Suprapubic skin (tissue), 4 donors: ENCODE results near the gene MARCHF10. TPM values are rescaled to one million over a fixed set of nuclear protein-coding genes. Genes with fewer than 3 reads are reported as not detected.
A peak's percentile ranks its signal among the peaks of the same experiment; 100 is the strongest.

Experiments
- DNase-seq, 2 donors: peaks; one replicate each; pipeline ENCODE4 v3.0.0-alpha.2; 2019; ENCODE audit warnings: low spot score in 2 of 2
- H3K27ac ChIP-seq: fragments of 200-600 bp; sonication (generic); one replicate; pipeline ENCODE4 v1.5.1; 2019
- H3K27me3 ChIP-seq: fragments of 200-600 bp; sonication (generic); one replicate; pipeline ENCODE4 v1.5.1; 2019
- H3K36me3 ChIP-seq: fragments of 200-600 bp; sonication (generic); one replicate; pipeline ENCODE4 v1.5.1; 2019
- H3K4me1 ChIP-seq: fragments of 200-600 bp; sonication (generic); one replicate; pipeline ENCODE4 v1.5.1; 2019
- H3K4me3 ChIP-seq: fragments of 200-600 bp; sonication (generic); one replicate; pipeline ENCODE4 v1.5.1; 2019; ENCODE audit warnings: mild to moderate bottlenecking
- H3K9me3 ChIP-seq: fragments of 200-600 bp; sonication (generic); one replicate; pipeline ENCODE4 v1.5.1; 2019
- CTCF ChIP-seq, 2 donors: fragments of 200-600 bp in 1 of 2; fragments of 450-650 bp in 1 of 2; sonication (generic) in 1 of 2; IDR thresholded peaks; one replicate each; pipeline ENCODE4 v1.5.1; 2016 to 2019; ENCODE audit warnings: antibody characterized with exemption in 2 of 2, mild to moderate bottlenecking in 1 of 2, moderate library complexity in 1 of 2
- EP300 ChIP-seq: sonication (generic); formaldehyde crosslinking; IDR thresholded peaks from one replicate; pipeline ENCODE4 v1.6.1; 2017; ENCODE audit warnings: antibody characterized with exemption
- POLR2A ChIP-seq, 2 donors: fragments of 450-650 bp; IDR thresholded peaks; one replicate each; pipeline ENCODE4 v1.6.1; 2017; ENCODE audit warnings: antibody characterized with exemption in 2 of 2, mild to moderate bottlenecking in 2 of 2, moderate library complexity in 2 of 2
- POLR2AphosphoS5 ChIP-seq, 3 donors: sonication (generic); formaldehyde crosslinking; IDR thresholded peaks; one replicate each; pipeline ENCODE4 v1.6.1; 2017; ENCODE audit warnings: antibody characterized with exemption in 3 of 3
- WGBS: methylation state at CpG from one replicate; pipeline ENCODE4 v1.1.5; 2018; 5-methylcytosine and 5-hydroxymethylcytosine counted together
- total RNA-seq, 4 donors: library from RNA; depleted of rRNA; stranded (reverse); fragments of >200 nt; gene quantifications; one replicate each; pipeline ENCODE4 v1.1.0, GENCODE V29; 2016

Gene MARCHF10
- total RNA-seq, 4 donors from 2014 or later, result not detected

GRCh38 chr17:62715882-62716390 lies 92.2 kb downstream of the MARCHF10 start:
- H3K4me3 ChIP-seq, result no peak overlapping the region
- TF ChIP-seq POLR2AphosphoS5 (IDR thresholded peaks at IDR 0.05) (no peak), EP300 (no peak), CTCF (IDR thresholded peaks at IDR 0.05) (no peak), POLR2A (IDR thresholded peaks at IDR 0.05) (no peak)
- H3K4me1 ChIP-seq, result no peaks in the 10 kb centered on the region
- peak in 1 of 2 donors; percentile 52 for DNase-seq
- WGBS, result 96% methylated on average over 15 of the region's 18 CpGs
- H3K36me3 ChIP-seq, result no peaks in the 10 kb centered on the region
- no peak overlapping the region for H3K27ac ChIP-seq
- no peaks in the 10 kb centered on the region for H3K9me3 ChIP-seq
- H3K27me3 ChIP-seq, result no peaks in the 10 kb centered on the region

- no peak overlapping the region for H3K27ac ChIP-seq
- H3K4me3 ChIP-seq, result no peak overlapping the region
- DNase-seq, result peak in 1 of 2 donors; percentile 57
- H3K9me3 ChIP-seq, result no peaks in the 10 kb centered on the region
- H3K27me3 ChIP-seq, result no peaks in the 10 kb centered on the region
- WGBS, result 75% methylated on average over 8 of the region's 8 CpGs
- no peaks in the 10 kb centered on the region for H3K36me3 ChIP-seq
- TF ChIP-seq CTCF (IDR thresholded peaks at IDR 0.05) (no peak), EP300 (no peak), POLR2AphosphoS5 (IDR thresholded peaks at IDR 0.05) (no peak), POLR2A (IDR thresholded peaks at IDR 0.05) (no peak)
- H3K4me1 ChIP-seq, result no peaks in the 10 kb centered on the region
Observed at GRCh38 chr17:62714016-62714777, 93.9 kb downstream of the MARCHF10 start.

GRCh38 chr17:62713086-62713881 lies 94.8 kb downstream of the MARCHF10 start:
- no peaks in the 10 kb centered on the region for H3K4me1 ChIP-seq
- no peaks in the 10 kb centered on the region for H3K36me3 ChIP-seq
- peak in 1 of 2 donors; percentile 62 for DNase-seq
- H3K9me3 ChIP-seq, result no peaks in the 10 kb centered on the region
- H3K4me3 ChIP-seq, result no peak overlapping the region
- no peak overlapping the region for H3K27ac ChIP-seq
- TF ChIP-seq POLR2AphosphoS5 (IDR thresholded peaks at IDR 0.05), result no peak
- TF ChIP-seq CTCF (IDR thresholded peaks at IDR 0.05), result no peak
- no peak for TF ChIP-seq EP300
- TF ChIP-seq POLR2A (IDR thresholded peaks at IDR 0.05), result no peak
- H3K27me3 ChIP-seq, result no peaks in the 10 kb centered on the region
- WGBS, result 84% methylated on average over 17 of the region's 17 CpGs

- H3K27me3 ChIP-seq, result no peaks in the 10 kb centered on the region
- TF ChIP-seq CTCF (IDR thresholded peaks at IDR 0.05) (no peak), POLR2AphosphoS5 (IDR thresholded peaks at IDR 0.05) (no peak), POLR2A (IDR thresholded peaks at IDR 0.05) (no peak), EP300 (no peak)
- no peaks in the 10 kb centered on the region for H3K36me3 ChIP-seq
- H3K4me1 ChIP-seq, result no peaks in the 10 kb centered on the region
- no peaks in the 10 kb centered on the region for H3K9me3 ChIP-seq
- H3K4me3 ChIP-seq, result no peak overlapping the region
- no peak for DNase-seq
- H3K27ac ChIP-seq, result no peak overlapping the region
- WGBS, result 74% methylated on average over 3 of the region's 8 CpGs
Observed at GRCh38 chr17:62712171-62712581, 95.9 kb downstream of the MARCHF10 start.

- no peak for DNase-seq
- Histone ChIP-seq H3K27me3 (no peaks in the 10 kb centered on the region), H3K4me1 (peaks cover 20% of the 10 kb centered on the region), H3K4me3 (no peak overlapping the region), H3K36me3 (no peaks in the 10 kb centered on the region), H3K27ac (no peak overlapping the region), H3K9me3 (no peaks in the 10 kb centered on the region)
- TF ChIP-seq POLR2A (IDR thresholded peaks at IDR 0.05) (no peak), EP300 (no peak), CTCF (IDR thresholded peaks at IDR 0.05) (no peak), POLR2AphosphoS5 (IDR thresholded peaks at IDR 0.05) (no peak)
- 76% methylated on average over 2 of the region's 2 CpGs for WGBS
Observed at GRCh38 chr17:62708587-62708986, 99.5 kb downstream of the MARCHF10 start.
